ACC112 (cell line): ENCODE data around the gene ANXA2.

ENCODE experiments used
- H2AFZ ChIP-seq: fragments of 200-600 bp; sonication (generic); one replicate; pipeline ENCODE4 v1.6.0; 2017; ENCODE audit warnings: antibody characterized with exemption, low read length; ENCODE audit not compliant: unreplicated experiment
- H3K27ac ChIP-seq: fragments of 200-600 bp; sonication (generic); 2 replicates; pipeline ENCODE4 v1.5.1; 2014; ENCODE audit warnings: low read depth, mild to moderate bottlenecking, antibody characterized with exemption, low read length, moderate library complexity
- H3K27me3 ChIP-seq: fragments of 200-600 bp; sonication (generic); 2 replicates; pipeline ENCODE4 v1.6.1; 2014; ENCODE audit warnings: mild to moderate bottlenecking, antibody characterized with exemption, low read length, moderate library complexity, mixed read lengths; ENCODE audit not compliant: insufficient read depth
- H3K36me3 ChIP-seq: fragments of 200-600 bp; sonication (generic); 2 replicates; pipeline ENCODE4 v1.6.1; 2016; ENCODE audit warnings: mild to moderate bottlenecking, antibody characterized with exemption, low read length, moderate library complexity, mixed read lengths; ENCODE audit not compliant: insufficient read depth
- H3K4me1 ChIP-seq: fragments of 200-600 bp; sonication (generic); one replicate; pipeline ENCODE4 v1.6.1; 2016; ENCODE audit warnings: low read length, mixed read lengths; ENCODE audit not compliant: insufficient read depth, unreplicated experiment, control insufficient read depth
- H3K4me3 ChIP-seq: fragments of 200-600 bp; sonication (generic); 2 replicates; pipeline ENCODE4 v1.5.1; 2014; ENCODE audit warnings: mild to moderate bottlenecking, low read depth, low read length
- H3K79me2 ChIP-seq: fragments of 200-600 bp; sonication (generic); one replicate; pipeline ENCODE4 v1.6.0; 2016; ENCODE audit warnings: low read length; ENCODE audit not compliant: control insufficient read depth, unreplicated experiment, insufficient read depth

Gene ANXA2

GRCh38 chr15:60379185-60379524 lies 18.6 kb downstream of the ANXA2 start:
- Histone ChIP-seq H3K27me3 (no peaks in the 10 kb centered on the region), H3K4me1 (peaks cover 94% of the 10 kb centered on the region), H3K79me2 (peaks cover 84% of the 10 kb centered on the region), H3K36me3 (peaks cover 67% of the 10 kb centered on the region), H2AFZ (no peak overlapping the region), H3K27ac (peak overlapping the region; percentile 98), H3K4me3 (peak overlapping the region; percentile 26; the same call in 1 of the 2 replicates)

DNA sequence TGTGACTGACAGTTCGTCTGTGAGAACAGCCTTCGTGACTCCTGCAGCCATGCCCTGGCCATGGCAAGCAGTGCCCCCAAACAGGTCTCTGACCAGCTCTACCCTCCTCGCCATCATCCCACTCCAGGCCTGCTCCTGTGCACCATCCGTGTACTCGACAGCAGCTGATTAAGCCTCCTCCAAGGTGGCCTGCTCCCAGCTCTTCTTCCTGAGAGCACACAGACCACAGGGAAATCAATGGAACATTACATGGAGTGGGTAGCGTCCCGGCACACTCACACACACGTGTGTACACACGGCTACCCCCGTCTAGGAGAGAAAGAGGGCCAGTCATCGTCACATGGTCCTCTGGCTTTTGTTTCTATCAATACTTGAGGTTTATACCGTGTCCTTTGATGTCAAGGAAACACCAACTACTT lies 21.1 kb downstream of the ANXA2 start:
- Histone ChIP-seq H3K79me2 (peaks cover 78% of the 10 kb centered on the region), H3K4me1 (peaks cover 94% of the 10 kb centered on the region), H3K27ac (peak overlapping the region; percentile 98), H3K36me3 (peaks cover 63% of the 10 kb centered on the region), H3K27me3 (no peaks in the 10 kb centered on the region), H2AFZ (no peak overlapping the region), H3K4me3 (no peak overlapping the region)

GRCh38 chr15:60375306-60375705 lies 22.5 kb downstream of the ANXA2 start:
- Histone ChIP-seq H3K27ac (peak overlapping the region; percentile 98), H2AFZ (no peak overlapping the region), H3K4me1 (peaks cover 93% of the 10 kb centered on the region), H3K79me2 (peaks cover 77% of the 10 kb centered on the region), H3K27me3 (no peaks in the 10 kb centered on the region), H3K36me3 (peaks cover 62% of the 10 kb centered on the region), H3K4me3 (peak overlapping the region; percentile 15; the same call in 1 of the 2 replicates)

- H3K27ac ChIP-seq = peak overlapping the region; percentile 98
- H3K4me1 ChIP-seq = peaks cover 93% of the 10 kb centered on the region
- H2AFZ ChIP-seq = no peak overlapping the region
- H3K4me3 ChIP-seq = peak overlapping the region; percentile 25; the same call in 1 of the 2 replicates
- peaks cover 64% of the 10 kb centered on the region for H3K36me3 ChIP-seq
- peaks cover 77% of the 10 kb centered on the region for H3K79me2 ChIP-seq
- H3K27me3 ChIP-seq = no peaks in the 10 kb centered on the region
These were observed 23.1 kb downstream of the ANXA2 start for GRCh38 chr15:60374628-60375081.

DNA sequence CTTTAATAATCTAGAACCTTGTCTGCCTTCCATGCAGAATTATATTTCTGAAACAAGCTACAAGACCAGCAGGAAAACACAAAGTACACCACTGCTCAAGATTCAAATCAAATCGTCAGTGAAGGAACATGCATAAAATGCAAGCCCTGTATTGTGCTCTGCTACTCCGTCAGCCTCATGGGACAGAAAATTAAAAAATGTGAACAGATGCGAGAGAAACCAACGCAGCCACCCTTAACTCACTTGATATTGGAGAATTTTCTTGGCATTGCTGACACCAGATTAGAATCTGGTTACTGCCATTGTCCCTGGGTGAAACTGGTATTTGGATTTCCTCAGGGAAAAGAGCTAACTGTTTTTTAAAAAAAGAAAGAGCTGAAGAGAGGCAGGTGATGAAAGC lies 23.6 kb downstream of the ANXA2 start:
- Histone ChIP-seq H3K36me3 (peaks cover 65% of the 10 kb centered on the region), H3K79me2 (peaks cover 77% of the 10 kb centered on the region)

DNA sequence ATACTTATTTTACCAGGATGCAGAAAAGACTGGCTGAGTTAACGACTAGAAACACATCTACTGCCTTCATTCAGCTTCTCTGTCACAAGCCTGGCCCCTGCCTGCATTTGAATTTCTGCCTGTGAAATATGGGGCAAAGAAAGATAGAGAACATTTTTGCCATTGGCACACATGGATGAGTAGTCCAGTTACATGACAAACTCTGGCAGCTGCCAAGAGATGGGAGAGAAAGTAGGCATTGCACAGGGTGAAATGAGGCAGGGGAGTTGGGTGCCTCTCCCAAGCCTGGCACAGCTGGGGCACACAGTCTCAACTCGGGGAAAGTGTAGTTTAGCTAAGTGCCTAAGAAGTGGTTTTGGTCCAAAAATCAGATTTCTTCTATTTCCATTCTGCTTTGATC lies 24.0 kb downstream of the ANXA2 start:
- Histone ChIP-seq H3K79me2 (peaks cover 81% of the 10 kb centered on the region), H3K36me3 (peaks cover 69% of the 10 kb centered on the region), H3K4me1 (peaks cover 95% of the 10 kb centered on the region)

More for the DNA sequence above, 23.6 kb downstream of the ANXA2 start:
- Histone ChIP-seq H3K27ac (peak overlapping the region; percentile 98), H3K27me3 (no peaks in the 10 kb centered on the region), H3K4me3 (peak overlapping the region; percentile 25; the same call in 1 of the 2 replicates), H2AFZ (no peak overlapping the region), H3K4me1 (peaks cover 93% of the 10 kb centered on the region)

GRCh38 chr15:60373327-60373726 lies 24.5 kb downstream of the ANXA2 start:
- Histone ChIP-seq H3K4me3 (no peak overlapping the region), H2AFZ (no peak overlapping the region), H3K79me2 (peaks cover 81% of the 10 kb centered on the region), H3K27me3 (no peaks in the 10 kb centered on the region), H3K36me3 (peaks cover 74% of the 10 kb centered on the region), H3K27ac (peak overlapping the region; percentile 98), H3K4me1 (peaks cover 96% of the 10 kb centered on the region)

More for the DNA sequence above, 24.0 kb downstream of the ANXA2 start:
- H2AFZ ChIP-seq = no peak overlapping the region
- H3K27me3 ChIP-seq = no peaks in the 10 kb centered on the region
- peak overlapping the region; percentile 98 for H3K27ac ChIP-seq
- peak overlapping the region; percentile 25; the same call in 1 of the 2 replicates for H3K4me3 ChIP-seq

GRCh38 chr15:60372756-60373155 lies 25.0 kb downstream of the ANXA2 start:
- Histone ChIP-seq H3K27me3 (no peaks in the 10 kb centered on the region), H3K27ac (peak overlapping the region; percentile 98), H3K79me2 (peaks cover 78% of the 10 kb centered on the region), H2AFZ (no peak overlapping the region), H3K4me1 (peaks cover 92% of the 10 kb centered on the region), H3K36me3 (peaks cover 75% of the 10 kb centered on the region), H3K4me3 (no peak overlapping the region)

DNA sequence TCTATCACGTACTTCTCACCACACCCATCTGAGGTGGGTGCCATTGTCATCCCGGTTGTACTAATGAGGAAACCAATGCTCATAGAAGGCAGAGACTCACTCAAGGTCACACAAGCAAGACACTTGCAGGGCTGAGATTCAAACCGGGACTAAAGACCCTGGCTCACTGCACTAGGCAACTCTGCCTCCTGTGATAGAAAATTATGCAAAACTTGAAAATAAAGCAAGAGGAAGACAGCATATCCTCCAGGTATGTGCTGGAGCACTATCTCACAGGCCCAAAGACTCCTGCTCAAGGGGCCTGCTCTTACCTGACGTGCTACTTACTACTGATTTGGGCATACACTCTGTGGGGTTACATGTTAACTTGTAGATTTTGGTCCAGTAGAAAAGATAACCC lies 25.6 kb downstream of the ANXA2 start:
- H3K79me2 ChIP-seq = peaks cover 73% of the 10 kb centered on the region
- H3K27ac ChIP-seq = peak overlapping the region; percentile 98
- H2AFZ ChIP-seq = no peak overlapping the region
- H3K4me3 ChIP-seq = no peak overlapping the region
- H3K27me3 ChIP-seq = no peaks in the 10 kb centered on the region
- H3K36me3 ChIP-seq = peaks cover 70% of the 10 kb centered on the region
- H3K4me1 ChIP-seq = peaks cover 87% of the 10 kb centered on the region

- Histone ChIP-seq H3K79me2 (peaks cover 65% of the 10 kb centered on the region), H2AFZ (no peak overlapping the region)
These were observed 26.4 kb downstream of the ANXA2 start for GRCh38 chr15:60371175-60372051.

GRCh38 chr15:60370869-60371136 lies 27.0 kb downstream of the ANXA2 start:
- peaks cover 60% of the 10 kb centered on the region for H3K79me2 ChIP-seq

More at GRCh38 chr15:60371175-60372051, 26.4 kb downstream of the ANXA2 start:
- H3K27ac ChIP-seq = peak overlapping the region; percentile 98
- peak overlapping the region; percentile 51 for H3K4me3 ChIP-seq
- peaks cover 78% of the 10 kb centered on the region for H3K4me1 ChIP-seq
- H3K27me3 ChIP-seq = no peaks in the 10 kb centered on the region
- peaks cover 62% of the 10 kb centered on the region for H3K36me3 ChIP-seq

More at GRCh38 chr15:60370869-60371136, 27.0 kb downstream of the ANXA2 start:
- Histone ChIP-seq H3K36me3 (peaks cover 60% of the 10 kb centered on the region), H3K4me3 (peak overlapping the region; percentile 51), H3K27ac (peak overlapping the region; percentile 98), H2AFZ (no peak overlapping the region), H3K27me3 (no peaks in the 10 kb centered on the region), H3K4me1 (peaks cover 73% of the 10 kb centered on the region)
